SK-N-SH (cell line): ENCODE results near the gene TNFAIP3. TPM values are rescaled to one million over a fixed set of nuclear protein-coding genes. Genes with fewer than 3 reads are reported as not detected.

Source experiments
- CTCF ChIA-PET: fragments of 300-600, 350-600 bp; formaldehyde crosslinking; extraction: SDS; loops from one replicate; lab custom pipeline; 2021; lab: Yijun Ruan, JAX
- POLR2A ChIA-PET: fragments of 350-600 bp; sonication (Branson Sonifier 250); formaldehyde crosslinking; extraction: SDS; loops from one replicate; lab custom pipeline; 2020; ENCODE audit warnings: antibody characterized with exemption, inconsistent platforms; lab: Yijun Ruan, JAX
- DNase-seq: peaks from one replicate; pipeline ENCODE4 v3.0.0; 2012
- H2AFZ ChIP-seq: fragments of 200-600 bp; sonication (generic); 2 replicates; pipeline ENCODE4 v1.8.1; 2016; ENCODE audit warnings: antibody characterized with exemption, mild to moderate bottlenecking, low read depth
- H3F3A ChIP-seq: fragments of 200-600 bp; sonication (generic); replicated peaks from 2 replicates; pipeline ENCODE3; 2016; ENCODE audit warnings: antibody characterized with exemption, mild to moderate bottlenecking; ENCODE audit not compliant: insufficient read depth
- H3K27ac ChIP-seq, 2 experiments: fragments of 200-500 bp in 1 of 2; fragments of 200-600 bp in 1 of 2; sonication (Bioruptor generic) in 1 of 2; sonication (generic), shearing (Covaris generic) in 1 of 2; 2 replicates each; pipeline versions ENCODE4 v1.5.1 to v1.6.1; 2014 to 2016; ENCODE audit warnings: low read depth in 2 of 2, inconsistent platforms in 1 of 2, low read length in 1 of 2, mild to moderate bottlenecking in 1 of 2, mixed read lengths in 1 of 2
- H3K27me3 ChIP-seq: fragments of 200-600 bp; sonication (generic), shearing (Covaris generic); 2 replicates; pipeline ENCODE4 v1.6.1; 2016; ENCODE audit warnings: mixed run types; ENCODE audit not compliant: insufficient read depth
- H3K36me3 ChIP-seq, 2 experiments: fragments of 200-500 bp in 1 of 2; fragments of 200-600 bp in 1 of 2; sonication (Bioruptor generic) in 1 of 2; sonication (generic) in 1 of 2; replicated peaks in 1 of 2; 2 replicates each; pipeline versions ENCODE3 to v1.5.1; 2014 to 2016; ENCODE audit warnings: low read length in 1 of 2, mild to moderate bottlenecking in 1 of 2; ENCODE audit not compliant: insufficient read depth in 2 of 2, control insufficient read depth in 1 of 2
- H3K4me1 ChIP-seq, 2 experiments: fragments of 200-500 bp in 1 of 2; fragments of 200-600 bp in 1 of 2; sonication (Bioruptor generic) in 1 of 2; sonication (generic), shearing (Covaris generic) in 1 of 2; 2 replicates each; pipeline versions ENCODE4 v1.5.1 to v1.6.1; 2014 to 2016; ENCODE audit warnings: low read depth in 1 of 2, low read length in 1 of 2, mixed run types in 1 of 2; ENCODE audit not compliant: insufficient read depth in 2 of 2, control insufficient read depth in 1 of 2
- H3K4me2 ChIP-seq: fragments of 200-600 bp; sonication (generic), shearing (Covaris generic); 2 replicates; pipeline ENCODE4 v1.6.1; 2017; ENCODE audit warnings: mixed run types
- H3K4me3 ChIP-seq, 2 experiments: fragments of 200-500 bp in 1 of 2; fragments of 200-600 bp in 1 of 2; sonication (Bioruptor generic) in 1 of 2; sonication (generic), shearing (Covaris generic) in 1 of 2; 2 replicates each; pipeline versions ENCODE4 v1.5.1 to v1.8.1; 2014 to 2016; ENCODE audit warnings: low read depth in 2 of 2, inconsistent platforms in 1 of 2, low read length in 1 of 2, mild to moderate bottlenecking in 1 of 2, mixed read lengths in 1 of 2, moderate library complexity in 1 of 2
- H3K79me2 ChIP-seq: fragments of 200-600 bp; sonication (generic); 2 replicates; pipeline ENCODE4 v1.8.1; 2017; ENCODE audit warnings: mild to moderate bottlenecking; ENCODE audit not compliant: insufficient read depth
- H3K9ac ChIP-seq: fragments of 200-600 bp; sonication (generic); 2 replicates; pipeline ENCODE4 v1.6.1; 2017; ENCODE audit warnings: mixed run types
- H3K9me2 ChIP-seq: fragments of 200-600 bp; sonication (generic); 2 replicates; pipeline ENCODE4 v1.6.1; 2017; ENCODE audit warnings: mixed run types
- H3K9me3 ChIP-seq: fragments of 200-600 bp; sonication (generic); 2 replicates; pipeline ENCODE4 v1.6.1; 2017; ENCODE audit warnings: mixed run types, mild to moderate bottlenecking, moderate library complexity
- H4K20me1 ChIP-seq: fragments of 200-600 bp; sonication (generic); 2 replicates; pipeline ENCODE4 v1.6.1; 2017; ENCODE audit warnings: mild to moderate bottlenecking, mixed run types; ENCODE audit not compliant: insufficient read depth
- CHD2 ChIP-seq: fragments of 150-350 bp; IDR thresholded peaks from 2 replicates; pipeline ENCODE4 v1.6.1; 2018; ENCODE audit warnings: low read length; ENCODE audit not compliant: partially characterized antibody
- ELF1 ChIP-seq: IDR thresholded peaks from 2 replicates; pipeline ENCODE4 v1.4.0; 2012
- EP300 ChIP-seq, 2 experiments: IDR thresholded peaks; 2 replicates each; pipeline versions ENCODE4 v1.4.0 to v1.6.1; 2012; ENCODE audit warnings: borderline replicate concordance in 1 of 2, low read depth in 1 of 2, low read length in 1 of 2
- FOSL2 ChIP-seq: IDR thresholded peaks from 2 replicates; pipeline ENCODE4 v1.4.0; 2012; ENCODE audit warnings: low read depth, mild to moderate bottlenecking, moderate library complexity, borderline replicate concordance
- FOXM1 ChIP-seq: IDR thresholded peaks from 2 replicates; pipeline ENCODE4 v1.4.0; 2012; ENCODE audit warnings: low read depth, mild to moderate bottlenecking
- GABPA ChIP-seq: IDR thresholded peaks from 2 replicates; pipeline ENCODE4 v1.4.0; 2012; ENCODE audit warnings: low read depth, mild to moderate bottlenecking
- GATA2 ChIP-seq: sonication (generic); formaldehyde crosslinking; IDR thresholded peaks from 2 replicates; pipeline ENCODE4 v1.5.0; 2020; ENCODE audit warnings: mild to moderate bottlenecking, missing genetic modification reagents
- JUND ChIP-seq: IDR thresholded peaks from 2 replicates; pipeline ENCODE4 v1.4.0; 2012
- MEF2A ChIP-seq: IDR thresholded peaks from 2 replicates; pipeline ENCODE4 v1.4.0; 2012; ENCODE audit warnings: low read depth, borderline replicate concordance
- MXI1 ChIP-seq: IDR thresholded peaks from 2 replicates; pipeline ENCODE4 v1.6.1; 2012; ENCODE audit warnings: mild to moderate bottlenecking, low read depth, low read length, improper control_type of control experiment
- NFIC ChIP-seq: IDR thresholded peaks from 2 replicates; pipeline ENCODE4 v1.4.0; 2012; ENCODE audit warnings: borderline replicate concordance
- NRF1 ChIP-seq: IDR thresholded peaks from 2 replicates; pipeline ENCODE4 v1.6.1; 2012; ENCODE audit warnings: low read depth, mild to moderate bottlenecking, low read length
- RCOR1 ChIP-seq: fragments of 150-350 bp; IDR thresholded peaks from 2 replicates; pipeline ENCODE4 v1.6.1; 2017; ENCODE audit warnings: antibody characterized with exemption, low read length
- REST ChIP-seq: IDR thresholded peaks from 2 replicates; pipeline ENCODE4 v1.6.1; 2012; ENCODE audit warnings: mild to moderate bottlenecking, low read depth, low read length, moderate library complexity
- TCF12 ChIP-seq: IDR thresholded peaks from 2 replicates; pipeline ENCODE4 v1.4.0; 2012
- TEAD4 ChIP-seq: IDR thresholded peaks from 2 replicates; pipeline ENCODE4 v1.4.0; 2012; ENCODE audit warnings: mild to moderate bottlenecking, borderline replicate concordance; ENCODE audit not compliant: insufficient read depth
- USF1 ChIP-seq: IDR thresholded peaks from 2 replicates; pipeline ENCODE4 v1.4.0; 2012; ENCODE audit warnings: low read depth, borderline replicate concordance
- USF2 ChIP-seq: fragments of 150-350 bp; IDR thresholded peaks from 2 replicates; pipeline ENCODE4 v1.6.1; 2017; ENCODE audit warnings: antibody characterized with exemption, low read length, low read depth, borderline replicate concordance
- YY1 ChIP-seq: IDR thresholded peaks from 2 replicates; pipeline ENCODE4 v1.4.0; 2012; ENCODE audit warnings: low read depth, mild to moderate bottlenecking
- WGBS: methylation state at CpG from one replicate; pipeline ENCODE4 v1.1.6; 2017; ENCODE audit warnings: low lambda C conversion rate; 5-methylcytosine and 5-hydroxymethylcytosine counted together
- polyA plus RNA-seq, 3 experiments: library from polyadenylated mRNA; depleted of rRNA; stranded (reverse); fragments of >200 nt; gene quantifications; 2 replicates each; pipeline ENCODE4 v1.2.3, GENCODE V29; 2012

The TNFAIP3 gene
- polyA plus RNA-seq, 1 of the 3 experiments (the other 2 are of a cell fraction) = 1.0 TPM

GRCh38 chr6:137926985-137927384 lies 59.9 kb downstream of the TNFAIP3 start:
- no peaks in the 10 kb centered on the region for H3K36me3 ChIP-seq
- H3K4me1 ChIP-seq = no peaks in the 10 kb centered on the region
- no peaks in the 10 kb centered on the region for H3K9me3 ChIP-seq
- H3K27me3 ChIP-seq = peaks cover 3% of the 10 kb centered on the region; the same call in 1 of the 2 replicates
- H3F3A ChIP-seq = no peaks in the 10 kb centered on the region
- no peak overlapping the region for H3K27ac ChIP-seq
- H3K79me2 ChIP-seq = no peaks in the 10 kb centered on the region
- ChIA-PET POLR2A (no interaction called here), CTCF (interaction anchor here (1.5 kb wide), 1 partner anchor 18 kb away, joined by 4 read pairs; no protein-coding TSS in a partner anchor)
- H3K4me3 ChIP-seq = no peak overlapping the region
- H3K4me2 ChIP-seq = no peak overlapping the region
- no peak for TF ChIP-seq YY1
- no peak for TF ChIP-seq NRF1
- TF ChIP-seq EP300 (IDR thresholded peaks at IDR 0.05; ENCODE audit: borderline replicate concordance in 1 of 2, low read depth in 1 of 2, low read length in 1 of 2) = no peak
- no peak for TF ChIP-seq USF1
- no peak for TF ChIP-seq USF2
- TF ChIP-seq ELF1 = no peak
- no peak for TF ChIP-seq TEAD4
- no peak for TF ChIP-seq RCOR1
- TF ChIP-seq TCF12 = no peak
- no peak for TF ChIP-seq FOSL2
- no peak for TF ChIP-seq MXI1
- TF ChIP-seq MEF2A = no peak
- TF ChIP-seq GATA2 (CRISPR knock-in tag) = no peak
- TF ChIP-seq GABPA = no peak
- no peak for TF ChIP-seq JUND
- TF ChIP-seq REST = no peak
- TF ChIP-seq FOXM1 = no peak
- TF ChIP-seq NFIC = no peak
- no peak for TF ChIP-seq CHD2
- DNase-seq = no peak
- H2AFZ ChIP-seq = no peak overlapping the region
- no peaks in the 10 kb centered on the region for H3K9me2 ChIP-seq
- no peaks in the 10 kb centered on the region for H4K20me1 ChIP-seq
- H3K9ac ChIP-seq = no peak overlapping the region
- 18% methylated on average over 3 of the region's 3 CpGs for WGBS
